Neuronal stem cell (in vitro differentiated cells): ENCODE measurements around the gene ARHGAP26.

Experiments used
- DNase-seq: peaks from one replicate; pipeline ENCODE4 v3.0.0-alpha.2; 2013; ENCODE audit warnings: low spot score
- H2AFZ ChIP-seq: one replicate; pipeline ENCODE4 v1.6.1; 2013; ENCODE audit warnings: mild to moderate bottlenecking, low read length, inconsistent platforms
- H2AK5ac ChIP-seq: 2 replicates; pipeline ENCODE4 v1.6.1; 2013; ENCODE audit warnings: low read depth, mild to moderate bottlenecking, inconsistent platforms, low read length, moderate library complexity, mixed read lengths
- H2BK120ac ChIP-seq: 2 replicates; pipeline ENCODE4 v1.6.1; 2013; ENCODE audit warnings: low read depth, mild to moderate bottlenecking, inconsistent platforms, low read length, moderate library complexity, mixed read lengths
- H2BK12ac ChIP-seq: one replicate; pipeline ENCODE4 v1.6.1; 2013; ENCODE audit warnings: low read length, inconsistent platforms
- H2BK15ac ChIP-seq: 2 replicates; pipeline ENCODE4 v1.6.1; 2013; ENCODE audit warnings: mild to moderate bottlenecking, low read length, inconsistent platforms, mixed read lengths
- H2BK5ac ChIP-seq: one replicate; pipeline ENCODE4 v1.6.1; 2013; ENCODE audit warnings: inconsistent platforms, mild to moderate bottlenecking, low read length, moderate library complexity
- H3K14ac ChIP-seq: one replicate; pipeline ENCODE4 v1.6.1; 2013; ENCODE audit warnings: low read length, inconsistent platforms
- H3K18ac ChIP-seq: 2 replicates; pipeline ENCODE4 v1.6.1; 2013; ENCODE audit warnings: low read length, inconsistent platforms
- H3K23ac ChIP-seq: 2 replicates; pipeline ENCODE4 v1.6.1; 2013; ENCODE audit warnings: low read depth, mild to moderate bottlenecking, mixed read lengths, low read length, inconsistent platforms; ENCODE audit not compliant: poor library complexity
- H3K27ac ChIP-seq: replicated peaks from 3 replicates; pipeline ENCODE4 v1.5.1; 2013; ENCODE audit warnings: low read length, inconsistent platforms
- H3K27me3 ChIP-seq, 3 experiments: 2 replicates each; pipeline ENCODE4 v1.6.1; 2013; ENCODE audit warnings: low read length in 3 of 3, mild to moderate bottlenecking in 2 of 3, inconsistent platforms in 1 of 3, low read depth in 1 of 3, mixed read lengths in 1 of 3, moderate library complexity in 1 of 3; ENCODE audit not compliant: control insufficient read depth in 3 of 3, insufficient read depth in 3 of 3
- H3K36me3 ChIP-seq, 2 donors: replicated peaks in 1 of 2; 2 replicates each; pipeline ENCODE4 v1.6.1; 2013; ENCODE audit warnings: low read length in 2 of 2; ENCODE audit not compliant: control insufficient read depth in 2 of 2, insufficient read depth in 2 of 2
- H3K4ac ChIP-seq: 2 replicates; pipeline ENCODE4 v1.6.1; 2013; ENCODE audit warnings: inconsistent platforms, mild to moderate bottlenecking, low read length, moderate library complexity
- H3K4me1 ChIP-seq, 2 donors: 1 replicate in 1 of 2; 2 replicates in 1 of 2; pipeline ENCODE4 v1.6.1; 2013; ENCODE audit warnings: low read length in 2 of 2, low read depth in 1 of 2; ENCODE audit not compliant: control insufficient read depth in 2 of 2, insufficient read depth in 1 of 2
- H3K4me2 ChIP-seq: one replicate; pipeline ENCODE4 v1.6.1; 2013; ENCODE audit warnings: mild to moderate bottlenecking, low read length, inconsistent platforms; ENCODE audit not compliant: insufficient read depth, poor library complexity, severe bottlenecking
- H3K4me3 ChIP-seq, 2 donors: 2 replicates each; pipeline ENCODE4 v1.5.1; 2013; ENCODE audit warnings: low read length in 2 of 2, mild to moderate bottlenecking in 2 of 2, inconsistent platforms in 1 of 2, moderate library complexity in 1 of 2
- H3K79me1 ChIP-seq: one replicate; pipeline ENCODE4 v1.6.1; 2013; ENCODE audit warnings: low read depth, mild to moderate bottlenecking, inconsistent platforms, low read length, moderate library complexity
- H3K9ac ChIP-seq: one replicate; pipeline ENCODE4 v1.6.1; 2013; ENCODE audit warnings: mild to moderate bottlenecking, low read depth, low read length, inconsistent platforms; ENCODE audit not compliant: poor library complexity
- H3K9me3 ChIP-seq, 2 donors: replicated peaks in 1 of 2; 2 replicates each; pipeline versions ENCODE3 to v1.6.1; 2013; ENCODE audit warnings: low read length in 2 of 2, mild to moderate bottlenecking in 2 of 2, inconsistent platforms in 1 of 2, low read depth in 1 of 2, mixed read lengths in 1 of 2, moderate library complexity in 1 of 2; ENCODE audit not compliant: control insufficient read depth in 2 of 2, insufficient read depth in 1 of 2
- H4K8ac ChIP-seq: one replicate; pipeline ENCODE4 v1.6.1; 2013; ENCODE audit warnings: low read depth, mild to moderate bottlenecking, inconsistent platforms, low read length, moderate library complexity
- H4K91ac ChIP-seq: one replicate; pipeline ENCODE4 v1.6.1; 2013; ENCODE audit warnings: low read length, low read depth, mild to moderate bottlenecking, inconsistent platforms; ENCODE audit not compliant: poor library complexity
- WGBS, 2 donors: extraction: QIAGEN DNeasy Blood & Tissue Kit; methylation state at CpG; one replicate each; pipeline ENCODE4 v1.1.7; 2013; ENCODE audit warnings: missing lambda C conversion rate in 2 of 2, mixed read lengths in 1 of 2; ENCODE audit not compliant: insufficient read length in 2 of 2, insufficient replicate concordance in 1 of 2; ENCODE audit errors: extremely low coverage in 2 of 2; 5-methylcytosine and 5-hydroxymethylcytosine counted together

Gene ARHGAP26

DNA sequence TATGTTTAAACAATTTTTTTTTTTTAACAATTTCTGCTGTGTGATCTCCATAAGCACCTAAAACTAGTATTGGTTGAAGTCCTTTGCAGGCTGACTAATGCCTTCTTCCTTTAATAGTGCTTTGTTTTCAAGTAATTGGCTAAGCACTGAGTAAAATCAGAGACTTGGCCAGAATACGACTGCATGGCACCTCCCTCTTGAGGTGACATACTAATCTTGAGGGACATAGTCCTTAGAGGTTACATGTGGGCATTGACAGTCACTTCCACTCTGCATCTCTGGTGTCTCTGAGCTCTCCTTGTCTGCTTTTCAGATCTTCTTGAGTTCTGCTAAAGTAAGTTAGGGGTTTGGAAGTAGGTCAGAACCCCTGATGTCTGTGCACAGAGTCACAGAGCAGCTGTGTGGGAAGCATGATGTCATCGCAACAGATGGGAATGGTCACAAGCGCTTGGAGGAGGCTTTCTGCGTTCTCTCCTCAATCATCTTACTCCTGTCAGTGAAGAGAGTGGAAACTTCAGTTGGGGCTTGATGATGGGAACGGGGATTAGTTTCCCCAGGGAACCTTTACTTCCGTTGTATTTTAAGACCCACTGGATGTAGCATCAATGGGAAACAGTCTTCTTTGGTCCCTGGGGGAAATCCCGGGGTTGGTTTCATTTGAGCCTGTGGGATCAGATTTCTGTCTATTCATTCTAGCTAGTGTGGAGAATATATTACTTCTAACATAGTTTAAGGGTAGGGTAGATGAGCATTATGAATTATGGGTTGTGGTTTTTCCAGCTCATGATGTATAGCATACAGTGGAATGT lies 136.9 kb downstream of the ARHGAP26 start:
- Histone ChIP-seq H2AK5ac (no peak overlapping the region), H3K4ac (no peak overlapping the region), H3K14ac (no peak overlapping the region), H2AFZ (no peak overlapping the region), H3K4me1 (peaks cover 5 to 8% of the 10 kb centered on the region in 2 donors), H4K8ac (no peak overlapping the region), H3K4me2 (no peak overlapping the region), H3K9ac (no peak overlapping the region), H2BK120ac (no peak overlapping the region), H3K36me3 (peaks cover 2 to 15% of the 10 kb centered on the region in 2 donors), H3K18ac (no peak overlapping the region), H3K79me1 (no peaks in the 10 kb centered on the region), H2BK5ac (no peak overlapping the region), H3K9me3 (no peaks in the 10 kb centered on the region), H3K27me3 (no peaks in the 10 kb centered on the region), H3K27ac (no peak overlapping the region), H3K23ac (no peak overlapping the region), H4K91ac (no peak overlapping the region), H2BK12ac (no peak overlapping the region), H3K4me3 (no peak overlapping the region), H2BK15ac (no peak overlapping the region)
- no CpG with 5 or more reads among the region's 7 CpGs for WGBS, 2 donors
- no peak for DNase-seq

DNA sequence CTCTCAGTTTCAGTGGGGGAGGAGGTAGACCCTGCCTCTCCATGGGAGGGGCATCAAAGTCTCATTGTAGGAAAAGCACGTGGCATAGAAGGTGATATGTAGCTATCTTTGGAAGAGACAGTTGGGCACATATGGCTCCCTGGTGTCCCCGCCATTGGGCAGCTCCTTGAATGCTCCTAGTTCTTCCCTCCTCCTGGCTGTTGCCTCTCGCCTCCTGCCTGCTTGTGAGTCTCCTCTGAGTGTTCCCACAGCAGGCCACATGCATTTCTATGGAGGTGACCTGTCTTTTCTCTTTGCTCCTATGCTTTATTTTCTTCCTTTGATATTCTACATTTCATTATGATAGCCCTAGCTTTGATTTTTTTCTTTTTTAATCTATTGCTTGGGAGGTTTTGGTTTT lies 138.5 kb downstream of the ARHGAP26 start:
- H3K36me3 ChIP-seq: peaks cover 0 to 18% of the 10 kb centered on the region in 2 donors
- H3K18ac ChIP-seq: no peak overlapping the region
- H3K4me2 ChIP-seq: no peak overlapping the region
- no peaks in the 10 kb centered on the region for H3K4me1 ChIP-seq
- H2BK5ac ChIP-seq: no peak overlapping the region
- no peak overlapping the region for H2BK15ac ChIP-seq
- no peak for DNase-seq
- no CpG with 5 or more reads among the region's 3 CpGs for WGBS, 2 donors
- H4K91ac ChIP-seq: no peak overlapping the region
- no peak overlapping the region for H3K4ac ChIP-seq
- H3K14ac ChIP-seq: no peak overlapping the region
- H3K9ac ChIP-seq: no peak overlapping the region
- H3K27ac ChIP-seq: no peak overlapping the region
- H3K23ac ChIP-seq: no peak overlapping the region
- no peak overlapping the region for H2BK120ac ChIP-seq
- no peaks in the 10 kb centered on the region for H3K9me3 ChIP-seq
- no peaks in the 10 kb centered on the region for H3K27me3 ChIP-seq
- no peak overlapping the region for H3K4me3 ChIP-seq
- no peak overlapping the region for H2AK5ac ChIP-seq
- no peaks in the 10 kb centered on the region for H3K79me1 ChIP-seq
- H4K8ac ChIP-seq: no peak overlapping the region
- H2AFZ ChIP-seq: no peak overlapping the region
- no peak overlapping the region for H2BK12ac ChIP-seq

DNA sequence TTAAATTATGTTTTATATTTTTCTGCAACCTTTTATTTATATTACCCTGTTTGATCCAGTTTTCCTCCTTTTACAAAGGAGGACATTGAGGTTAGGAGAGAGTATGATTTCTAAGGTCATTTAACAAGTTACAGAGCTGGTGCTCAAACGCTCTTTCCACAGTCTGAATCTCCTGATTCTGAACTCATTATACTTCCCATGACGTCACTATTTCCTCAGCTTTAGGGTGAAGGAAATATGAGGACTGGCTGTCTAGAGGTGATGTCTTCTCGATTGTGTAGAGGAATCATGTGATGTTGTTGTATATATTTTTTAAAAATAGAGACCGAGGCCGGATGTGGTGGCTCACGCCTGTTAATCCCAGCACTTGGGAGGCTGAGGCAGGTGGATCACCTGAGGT lies 140.0 kb downstream of the ARHGAP26 start:
- H3K36me3 ChIP-seq: peaks cover 0 to 15% of the 10 kb centered on the region in 2 donors
- H4K91ac ChIP-seq: no peak overlapping the region
- no peak overlapping the region for H2BK5ac ChIP-seq
- no peak overlapping the region for H3K4me2 ChIP-seq
- H3K18ac ChIP-seq: no peak overlapping the region
- no peak overlapping the region for H4K8ac ChIP-seq
- no CpG with 5 or more reads among the region's 6 CpGs for WGBS, 2 donors
- no peaks in the 10 kb centered on the region for H3K9me3 ChIP-seq
- DNase-seq: no peak
- no peak overlapping the region for H2BK15ac ChIP-seq
- no peaks in the 10 kb centered on the region for H3K27me3 ChIP-seq
- no peak overlapping the region for H2AFZ ChIP-seq
- no peak overlapping the region for H3K9ac ChIP-seq
- H3K4ac ChIP-seq: no peak overlapping the region
- no peak overlapping the region for H3K4me3 ChIP-seq
- H3K23ac ChIP-seq: no peak overlapping the region
- no peak overlapping the region for H2BK120ac ChIP-seq
- no peak overlapping the region for H3K27ac ChIP-seq
- no peak overlapping the region for H2BK12ac ChIP-seq
- H2AK5ac ChIP-seq: no peak overlapping the region
- H3K14ac ChIP-seq: no peak overlapping the region
- no peaks in the 10 kb centered on the region for H3K4me1 ChIP-seq
- H3K79me1 ChIP-seq: no peaks in the 10 kb centered on the region

DNA sequence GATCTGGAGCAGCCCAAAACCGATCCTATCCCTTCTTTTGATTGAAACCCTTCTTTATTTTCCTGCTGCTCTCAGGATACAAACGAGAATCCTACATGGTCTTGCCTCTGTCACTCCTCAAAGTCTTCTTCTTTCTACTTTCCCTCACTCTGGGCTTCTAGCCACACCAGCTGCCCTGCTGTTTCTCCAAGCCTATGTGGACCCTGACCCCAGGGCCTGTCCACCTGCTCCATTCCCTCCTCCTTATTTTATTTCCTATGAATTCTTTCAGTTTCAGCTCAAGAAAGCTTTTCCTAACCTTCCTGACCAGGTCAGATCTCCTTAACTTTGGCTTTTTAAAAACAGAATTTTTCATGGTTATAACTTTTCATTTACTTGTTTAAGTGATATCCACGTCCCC lies 141.0 kb downstream of the ARHGAP26 start:
- WGBS, 2 donors: no CpG with 5 or more reads among the region's 3 CpGs
- H2BK120ac ChIP-seq: no peak overlapping the region
- no peaks in the 10 kb centered on the region for H3K9me3 ChIP-seq
- no peak overlapping the region for H3K4me3 ChIP-seq
- no peak overlapping the region for H2BK5ac ChIP-seq
- no peak overlapping the region for H4K91ac ChIP-seq
- H3K23ac ChIP-seq: no peak overlapping the region
- H3K4me1 ChIP-seq: no peaks in the 10 kb centered on the region
- no peak overlapping the region for H3K18ac ChIP-seq
- no peak overlapping the region for H4K8ac ChIP-seq
- DNase-seq: no peak
- H3K4ac ChIP-seq: no peak overlapping the region
- no peak overlapping the region for H2BK15ac ChIP-seq
- no peak overlapping the region for H2AK5ac ChIP-seq
- H3K27ac ChIP-seq: no peak overlapping the region
- peaks cover 0 to 14% of the 10 kb centered on the region in 2 donors for H3K36me3 ChIP-seq
- no peak overlapping the region for H3K9ac ChIP-seq
- no peak overlapping the region for H3K14ac ChIP-seq
- no peak overlapping the region for H2BK12ac ChIP-seq
- H3K27me3 ChIP-seq: no peaks in the 10 kb centered on the region
- no peak overlapping the region for H3K4me2 ChIP-seq
- H3K79me1 ChIP-seq: no peaks in the 10 kb centered on the region
- no peak overlapping the region for H2AFZ ChIP-seq
